Breast epithelium (tissue), 4 donors: ENCODE data around the gene ZNRF3. TPM values are rescaled to one million over a fixed set of nuclear protein-coding genes. Genes with fewer than 3 reads are reported as not detected.

Source experiments
- DNase-seq, 2 donors: peaks; one replicate each; pipeline ENCODE4 v3.0.0-alpha.2; 2019; ENCODE audit warnings: low spot score in 2 of 2
- H3K27ac ChIP-seq, 2 donors: fragments of 200-600 bp; sonication (generic) in 1 of 2; one replicate each; pipeline ENCODE4 v1.5.1; 2016 to 2019; ENCODE audit warnings: mild to moderate bottlenecking in 1 of 2
- H3K27me3 ChIP-seq, 2 donors: fragments of 200-600 bp; sonication (generic) in 1 of 2; one replicate each; pipeline versions ENCODE4 v1.5.1 to v1.6.0; 2017 to 2019; ENCODE audit warnings: control low read depth in 1 of 2, mild to moderate bottlenecking in 1 of 2
- H3K36me3 ChIP-seq: fragments of 200-600 bp; one replicate; pipeline ENCODE4 v1.5.1; 2019
- H3K4me1 ChIP-seq, 2 donors: fragments of 200-600 bp; sonication (generic); one replicate each; pipeline ENCODE4 v1.5.1; 2016 to 2019; ENCODE audit warnings: control low read depth in 1 of 2
- H3K4me3 ChIP-seq, 3 donors: fragments of 200-600 bp; sonication (generic); 1 replicate in 2 of 3; 2 replicates in 1 of 3; pipeline ENCODE4 v1.5.1; 2016 to 2019; ENCODE audit warnings: mild to moderate bottlenecking in 3 of 3, moderate library complexity in 2 of 3
- H3K9me3 ChIP-seq, 2 donors: fragments of 200-600 bp; sonication (generic) in 1 of 2; one replicate each; pipeline ENCODE4 v1.5.1; 2016 to 2019; ENCODE audit warnings: control low read depth in 1 of 2
- POLR2A ChIP-seq: fragments of 450-650 bp; IDR thresholded peaks from one replicate; pipeline ENCODE4 v1.6.1; 2016; ENCODE audit warnings: antibody characterized with exemption, mild to moderate bottlenecking, moderate library complexity
- POLR2AphosphoS5 ChIP-seq, 3 donors: sonication (generic); formaldehyde crosslinking; IDR thresholded peaks; one replicate each; pipeline ENCODE4 v1.6.1; 2017; ENCODE audit warnings: antibody characterized with exemption in 3 of 3
- intact Hi-C: fragments of 100-400 bp; cut with DNase I; formaldehyde crosslinking; loops from one replicate; pipeline ENCODE4 v1.15.1; 2023; ENCODE audit warnings: low total_unique reads
- total RNA-seq, 3 donors: library from RNA; depleted of rRNA; stranded (reverse); fragments of >200 nt; gene quantifications; one replicate each; pipeline ENCODE4 v1.1.0, GENCODE V29; 2016
- TF ChIP-seq, protein P1 (sequence below), 3 donors: fragments of 450-650 bp; IDR thresholded peaks; one replicate each; pipeline ENCODE4 v1.5.1; 2016 to 2017; ENCODE audit warnings: antibody characterized with exemption in 3 of 3, mild to moderate bottlenecking in 3 of 3, moderate library complexity in 3 of 3

The ZNRF3 gene
- total RNA-seq, 3 donors from 2014 or later = 6.9 to 7.9 (median 6.9) TPM

DNA sequence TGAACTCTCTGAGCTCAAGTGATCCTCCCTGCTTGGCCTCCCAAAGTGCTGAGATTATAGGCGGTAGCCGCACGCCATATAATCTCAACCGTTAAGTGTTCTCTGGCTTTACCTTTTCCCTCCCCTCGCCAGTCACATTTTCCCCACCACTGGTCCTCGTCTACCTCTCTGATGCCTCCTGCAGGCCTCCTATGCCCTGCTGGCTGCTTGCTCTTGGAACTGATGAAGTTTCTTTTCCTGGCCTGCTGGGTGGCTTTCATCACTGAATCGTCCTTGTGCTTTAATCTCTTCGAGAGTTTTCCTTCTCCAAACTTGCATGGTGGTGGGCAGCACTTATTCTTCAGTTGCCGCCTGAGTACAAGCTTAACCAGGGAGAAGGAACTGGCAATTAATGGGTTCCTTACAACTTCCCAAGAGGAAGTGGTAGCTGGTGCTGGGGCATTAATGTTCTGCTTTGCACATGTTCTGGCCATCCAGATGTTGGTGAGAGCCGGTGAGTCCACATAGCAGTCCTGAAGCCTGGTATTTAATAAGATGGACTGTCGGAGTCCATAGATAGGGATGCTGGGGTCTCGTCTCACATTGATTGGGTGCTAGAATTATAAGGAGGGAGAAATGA, 177.0 kb downstream of the ZNRF3 start:
- H3K4me3 ChIP-seq = no peak overlapping the region
- H3K27ac ChIP-seq = no peak overlapping the region
- no peaks in the 10 kb centered on the region for H3K9me3 ChIP-seq
- no peaks in the 10 kb centered on the region for H3K36me3 ChIP-seq
- H3K4me1 ChIP-seq = no peaks in the 10 kb centered on the region
- TF ChIP-seq, protein P1, sequence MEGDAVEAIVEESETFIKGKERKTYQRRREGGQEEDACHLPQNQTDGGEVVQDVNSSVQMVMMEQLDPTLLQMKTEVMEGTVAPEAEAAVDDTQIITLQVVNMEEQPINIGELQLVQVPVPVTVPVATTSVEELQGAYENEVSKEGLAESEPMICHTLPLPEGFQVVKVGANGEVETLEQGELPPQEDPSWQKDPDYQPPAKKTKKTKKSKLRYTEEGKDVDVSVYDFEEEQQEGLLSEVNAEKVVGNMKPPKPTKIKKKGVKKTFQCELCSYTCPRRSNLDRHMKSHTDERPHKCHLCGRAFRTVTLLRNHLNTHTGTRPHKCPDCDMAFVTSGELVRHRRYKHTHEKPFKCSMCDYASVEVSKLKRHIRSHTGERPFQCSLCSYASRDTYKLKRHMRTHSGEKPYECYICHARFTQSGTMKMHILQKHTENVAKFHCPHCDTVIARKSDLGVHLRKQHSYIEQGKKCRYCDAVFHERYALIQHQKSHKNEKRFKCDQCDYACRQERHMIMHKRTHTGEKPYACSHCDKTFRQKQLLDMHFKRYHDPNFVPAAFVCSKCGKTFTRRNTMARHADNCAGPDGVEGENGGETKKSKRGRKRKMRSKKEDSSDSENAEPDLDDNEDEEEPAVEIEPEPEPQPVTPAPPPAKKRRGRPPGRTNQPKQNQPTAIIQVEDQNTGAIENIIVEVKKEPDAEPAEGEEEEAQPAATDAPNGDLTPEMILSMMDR (IDR thresholded peaks at IDR 0.05) = no peak
- TF ChIP-seq POLR2AphosphoS5 (IDR thresholded peaks at IDR 0.05) (no peak), POLR2A (no peak)
- H3K27me3 ChIP-seq = no peaks in the 10 kb centered on the region
- intact Hi-C loops = no loop called here
- no peak for DNase-seq

DNA sequence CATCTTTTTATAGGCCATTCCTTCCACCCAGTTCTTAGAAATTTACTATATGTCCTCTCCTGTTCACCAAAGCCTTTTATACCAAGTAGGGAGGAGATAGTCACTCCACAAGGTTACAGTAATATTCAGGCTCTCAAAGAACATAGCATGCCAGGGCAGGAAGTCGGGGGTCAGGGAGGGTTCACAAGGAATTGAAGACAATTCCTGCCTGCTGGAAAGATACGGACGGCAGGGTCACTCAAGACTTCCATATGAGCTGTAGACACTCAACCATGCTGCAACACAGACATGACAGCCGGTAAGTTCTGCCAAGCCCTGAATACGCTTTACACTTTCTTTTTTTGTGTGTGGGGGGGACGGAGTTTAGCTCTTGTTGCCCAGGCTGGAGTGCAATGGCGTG, 177.6 kb downstream of the ZNRF3 start:
- Histone ChIP-seq H3K4me3 (no peak overlapping the region), H3K36me3 (no peaks in the 10 kb centered on the region), H3K9me3 (no peaks in the 10 kb centered on the region), H3K27ac (no peak overlapping the region), H3K4me1 (no peaks in the 10 kb centered on the region), H3K27me3 (no peaks in the 10 kb centered on the region)
- intact Hi-C loops = no loop called here
- no peak for DNase-seq
- TF ChIP-seq POLR2AphosphoS5 (IDR thresholded peaks at IDR 0.05) (no peak), POLR2A (no peak)
- TF ChIP-seq, protein P1 (IDR thresholded peaks at IDR 0.05) = no peak

DNA sequence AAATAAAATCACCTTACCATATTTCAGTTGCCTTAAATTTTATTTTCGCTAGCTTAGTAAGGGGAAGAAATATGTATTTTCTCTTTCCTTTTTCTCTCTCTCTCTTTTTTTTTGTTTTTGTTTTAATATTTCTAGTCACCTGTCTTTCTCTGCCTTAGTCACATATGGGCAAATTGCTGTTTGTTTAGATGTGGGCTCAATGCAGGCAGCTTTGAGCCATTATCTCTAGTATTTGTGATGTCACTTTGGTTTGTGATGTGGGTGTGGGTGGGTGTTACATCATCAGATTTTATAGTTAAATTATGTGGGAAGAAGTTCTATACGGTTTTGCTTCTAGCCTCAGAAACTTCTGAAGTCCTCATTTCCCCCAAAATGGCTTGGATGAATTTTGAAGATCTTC, 178.4 kb downstream of the ZNRF3 start, which contains the start of gene C22orf31:
C22orf31 (minus strand) TSS at position 59 of the 400 bp plus-strand sequence; CDS start at position 20, 39 bp downstream.
- DNase-seq = no peak
- intact Hi-C loops = no loop called here

DNA sequence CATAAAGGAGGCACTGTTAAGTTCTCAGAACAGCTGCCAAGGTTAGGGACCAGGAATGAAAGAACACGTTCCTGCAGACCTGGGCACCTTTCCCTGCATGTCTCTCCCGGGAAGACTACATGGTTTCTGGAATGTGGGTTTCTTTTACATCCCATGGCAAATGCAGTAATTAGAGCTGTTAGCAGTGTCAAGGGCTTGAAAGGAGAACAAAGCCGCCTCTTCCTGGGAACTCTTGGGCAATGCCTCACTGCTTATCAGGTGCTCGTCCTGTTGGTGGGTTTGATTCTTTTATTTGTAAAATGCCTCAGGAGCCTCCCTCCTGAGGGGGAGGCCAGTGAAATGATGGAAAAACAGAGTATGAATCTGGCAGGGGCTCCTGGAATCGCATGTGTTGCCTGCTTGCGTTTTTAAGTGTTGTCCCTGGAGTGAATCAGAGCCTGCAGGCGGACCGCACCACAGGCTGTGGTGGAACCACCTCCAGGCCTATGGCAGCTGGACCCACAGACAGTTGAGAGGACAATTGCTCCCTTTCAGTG, 179.0 kb downstream of the ZNRF3 start:
- Histone ChIP-seq H3K4me1 (no peaks in the 10 kb centered on the region), H3K9me3 (no peaks in the 10 kb centered on the region), H3K27ac (peak overlapping the region; percentile 6 to 52), H3K36me3 (no peaks in the 10 kb centered on the region), H3K27me3 (no peaks in the 10 kb centered on the region), H3K4me3 (no peak overlapping the region)
- intact Hi-C loops = no loop called here
- DNase-seq = peak in 1 of 2 donors; percentile 55
- TF ChIP-seq POLR2A = no peak

More for the DNA sequence above, 178.4 kb downstream of the ZNRF3 start, which contains the start of gene C22orf31:
- Histone ChIP-seq H3K9me3 (no peaks in the 10 kb centered on the region), H3K4me3 (no peak within 1 kb of the TSS), H3K27me3 (no peaks in the 10 kb centered on the region), H3K36me3 (no peaks in the 10 kb centered on the region), H3K4me1 (no peaks in the 10 kb centered on the region), H3K27ac (peak within 1 kb of the TSS; percentile 6 to 52)
- TF ChIP-seq POLR2AphosphoS5 (IDR thresholded peaks at IDR 0.05) (no peak), POLR2A (no peak)
- TF ChIP-seq, protein P1 (IDR thresholded peaks at IDR 0.05) = no peak

DNA sequence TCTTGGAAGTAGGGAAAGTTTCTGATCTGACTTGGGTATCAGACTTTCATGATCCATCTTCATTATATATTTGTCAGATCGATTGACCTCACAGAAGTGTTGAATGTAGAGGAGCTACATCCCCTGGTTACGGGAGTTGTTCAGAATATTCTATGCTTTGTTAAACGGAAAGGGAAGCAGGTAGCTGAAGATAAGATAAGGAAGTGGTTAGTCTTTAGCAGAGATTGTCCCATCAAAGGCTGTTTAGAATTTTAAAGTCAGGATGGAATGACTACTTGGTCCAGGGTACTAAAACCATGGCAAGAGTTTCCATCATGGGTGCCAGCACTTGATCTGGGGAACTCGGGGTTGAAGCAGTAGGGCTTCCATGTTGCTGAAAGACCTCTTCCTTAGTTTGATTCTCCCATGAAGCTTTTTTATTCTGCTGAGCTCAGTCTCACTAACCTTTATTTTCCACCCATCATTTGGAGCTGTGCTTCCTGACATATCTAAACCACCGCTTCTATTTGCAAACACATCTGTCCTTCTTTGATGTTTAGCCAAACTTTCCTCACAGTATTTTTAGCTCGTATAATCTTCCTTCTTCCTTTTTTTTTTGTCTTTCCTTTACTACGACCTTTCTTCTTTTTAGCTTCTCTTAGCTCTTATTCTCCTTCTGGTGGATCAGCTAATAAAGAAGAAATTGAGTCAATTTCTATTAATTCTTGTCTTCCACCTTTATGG, 182.3 kb downstream of the ZNRF3 start:
- DNase-seq = no peak
- H3K27ac ChIP-seq = no peak overlapping the region
- H3K9me3 ChIP-seq = no peaks in the 10 kb centered on the region
- no peaks in the 10 kb centered on the region for H3K4me1 ChIP-seq
- no peaks in the 10 kb centered on the region for H3K27me3 ChIP-seq
- H3K36me3 ChIP-seq = no peaks in the 10 kb centered on the region
- H3K4me3 ChIP-seq = no peak overlapping the region
- TF ChIP-seq POLR2A = no peak
- TF ChIP-seq, protein P1 (IDR thresholded peaks at IDR 0.05) = no peak
- no peak for TF ChIP-seq POLR2AphosphoS5 (IDR thresholded peaks at IDR 0.05)
- intact Hi-C loops = no loop called here
